ENCODE results near the gene LST1. TPM values are rescaled to one million over a fixed set of nuclear protein-coding genes. Genes with fewer than 3 reads are reported as not detected.

The LST1 gene
- total RNA-seq, 1 experiment from 2014 or later, result not detected

DNA sequence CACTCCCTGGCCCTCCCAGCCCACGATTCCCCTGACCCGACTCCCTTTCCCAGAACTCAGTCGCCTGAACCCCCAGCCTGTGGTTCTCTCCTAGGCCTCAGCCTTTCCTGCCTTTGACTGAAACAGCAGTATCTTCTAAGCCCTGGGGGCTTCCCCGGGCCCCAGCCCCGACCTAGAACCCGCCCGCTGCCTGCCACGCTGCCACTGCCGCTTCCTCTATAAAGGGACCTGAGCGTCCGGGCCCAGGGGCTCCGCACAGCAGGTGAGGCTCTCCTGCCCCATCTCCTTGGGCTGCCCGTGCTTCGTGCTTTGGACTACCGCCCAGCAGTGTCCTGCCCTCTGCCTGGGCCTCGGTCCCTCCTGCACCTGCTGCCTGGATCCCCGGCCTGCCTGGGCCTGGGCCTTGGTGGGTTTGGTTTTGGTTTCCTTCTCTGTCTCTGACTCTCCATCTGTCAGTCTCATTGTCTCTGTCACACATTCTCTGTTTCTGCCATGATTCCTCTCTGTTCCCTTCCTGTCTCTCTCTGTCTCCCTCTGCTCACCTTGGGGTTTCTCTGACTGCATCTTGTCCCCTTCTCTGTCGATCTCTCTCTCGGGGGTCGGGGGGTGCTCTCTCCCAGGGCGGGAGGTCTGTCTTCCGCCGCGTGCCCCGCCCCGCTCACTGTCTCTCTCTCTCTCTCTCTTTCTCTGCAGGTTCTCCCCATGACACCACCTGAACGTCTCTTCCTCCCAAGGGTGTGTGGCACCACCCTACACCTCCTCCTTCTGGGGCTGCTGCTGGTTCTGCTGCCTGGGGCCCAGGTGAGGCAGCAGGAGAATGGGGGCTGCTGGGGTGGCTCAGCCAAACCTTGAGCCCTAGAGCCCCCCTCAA is 13.8 kb upstream of the LST1 start, which contains the start of gene LTA:
Gene LTA (plus strand): TSS at position 249 of the 871 bp plus-strand sequence. CDS start 454 bp downstream, at position 703.
- ChIA-PET CTCF (no interaction called here), POLR2A (ENCODE audit: low non-redundant PET) (no interaction called here)
- TF ChIP-seq EZH2 (IDR thresholded peaks at IDR 0.05; ENCODE audit: borderline replicate concordance, low read depth, low read length, poor library complexity, severe bottlenecking), result no peak
- TF ChIP-seq, protein P1, sequence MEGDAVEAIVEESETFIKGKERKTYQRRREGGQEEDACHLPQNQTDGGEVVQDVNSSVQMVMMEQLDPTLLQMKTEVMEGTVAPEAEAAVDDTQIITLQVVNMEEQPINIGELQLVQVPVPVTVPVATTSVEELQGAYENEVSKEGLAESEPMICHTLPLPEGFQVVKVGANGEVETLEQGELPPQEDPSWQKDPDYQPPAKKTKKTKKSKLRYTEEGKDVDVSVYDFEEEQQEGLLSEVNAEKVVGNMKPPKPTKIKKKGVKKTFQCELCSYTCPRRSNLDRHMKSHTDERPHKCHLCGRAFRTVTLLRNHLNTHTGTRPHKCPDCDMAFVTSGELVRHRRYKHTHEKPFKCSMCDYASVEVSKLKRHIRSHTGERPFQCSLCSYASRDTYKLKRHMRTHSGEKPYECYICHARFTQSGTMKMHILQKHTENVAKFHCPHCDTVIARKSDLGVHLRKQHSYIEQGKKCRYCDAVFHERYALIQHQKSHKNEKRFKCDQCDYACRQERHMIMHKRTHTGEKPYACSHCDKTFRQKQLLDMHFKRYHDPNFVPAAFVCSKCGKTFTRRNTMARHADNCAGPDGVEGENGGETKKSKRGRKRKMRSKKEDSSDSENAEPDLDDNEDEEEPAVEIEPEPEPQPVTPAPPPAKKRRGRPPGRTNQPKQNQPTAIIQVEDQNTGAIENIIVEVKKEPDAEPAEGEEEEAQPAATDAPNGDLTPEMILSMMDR (conservative IDR thresholded peaks at IDR 0.05; ENCODE audit: low read depth, low read length), result no peak
- Histone ChIP-seq H3K27ac (ENCODE audit: low read depth, low read length, poor library complexity, severe bottlenecking) (no peak within 1 kb of the TSS), H3K4me3 (ENCODE audit: low read depth, low read length, poor library complexity, severe bottlenecking) (no peak within 1 kb of the TSS), H3K4me1 (ENCODE audit: insufficient read depth, low read length, poor library complexity, severe bottlenecking) (peaks cover 5% of the 10 kb centered on the region), H3K27me3 (replicated peaks; ENCODE audit: insufficient read depth, low read depth, low read length, poor library complexity) (no peaks in the 10 kb centered on the region), H3K9me3 (ENCODE audit: low read depth, low read length, poor library complexity, severe bottlenecking) (no peaks in the 10 kb centered on the region), H3K36me3 (ENCODE audit: insufficient read depth, low read length, poor library complexity, severe bottlenecking) (no peaks in the 10 kb centered on the region)
- intact Hi-C loops (cut with micrococcal nuclease; ENCODE audit: unreplicated experiment), result no loop called here
- BruUV-seq (replicated peaks), result no TSS peak
- DNase-seq (ENCODE audit: low spot score), result no peak

DNA sequence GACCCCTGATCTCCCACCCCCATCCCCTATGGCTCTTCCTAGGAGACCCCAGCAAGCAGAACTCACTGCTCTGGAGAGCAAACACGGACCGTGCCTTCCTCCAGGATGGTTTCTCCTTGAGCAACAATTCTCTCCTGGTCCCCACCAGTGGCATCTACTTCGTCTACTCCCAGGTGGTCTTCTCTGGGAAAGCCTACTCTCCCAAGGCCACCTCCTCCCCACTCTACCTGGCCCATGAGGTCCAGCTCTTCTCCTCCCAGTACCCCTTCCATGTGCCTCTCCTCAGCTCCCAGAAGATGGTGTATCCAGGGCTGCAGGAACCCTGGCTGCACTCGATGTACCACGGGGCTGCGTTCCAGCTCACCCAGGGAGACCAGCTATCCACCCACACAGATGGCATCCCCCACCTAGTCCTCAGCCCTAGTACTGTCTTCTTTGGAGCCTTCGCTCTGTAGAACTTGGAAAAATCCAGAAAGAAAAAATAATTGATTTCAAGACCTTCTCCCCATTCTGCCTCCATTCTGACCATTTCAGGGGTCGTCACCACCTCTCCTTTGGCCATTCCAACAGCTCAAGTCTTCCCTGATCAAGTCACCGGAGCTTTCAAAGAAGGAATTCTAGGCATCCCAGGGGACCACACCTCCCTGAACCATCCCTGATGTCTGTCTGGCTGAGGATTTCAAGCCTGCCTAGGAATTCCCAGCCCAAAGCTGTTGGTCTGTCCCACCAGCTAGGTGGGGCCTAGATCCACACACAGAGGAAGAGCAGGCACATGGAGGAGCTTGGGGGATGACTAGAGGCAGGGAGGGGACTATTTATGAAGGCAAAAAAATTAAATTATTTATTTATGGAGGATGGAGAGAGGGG is 12.6 kb upstream of the LST1 start:
- Histone ChIP-seq H3K4me3 (ENCODE audit: low read depth, low read length, poor library complexity, severe bottlenecking) (no peak overlapping the region), H3K4me1 (ENCODE audit: insufficient read depth, low read length, poor library complexity, severe bottlenecking) (peaks cover 5% of the 10 kb centered on the region), H3K27me3 (replicated peaks; ENCODE audit: insufficient read depth, low read depth, low read length, poor library complexity) (no peaks in the 10 kb centered on the region), H3K36me3 (ENCODE audit: insufficient read depth, low read length, poor library complexity, severe bottlenecking) (no peaks in the 10 kb centered on the region), H3K9me3 (ENCODE audit: low read depth, low read length, poor library complexity, severe bottlenecking) (no peaks in the 10 kb centered on the region), H3K27ac (ENCODE audit: low read depth, low read length, poor library complexity, severe bottlenecking) (no peak overlapping the region)
- CTCF ChIA-PET, result no interaction called here
- BruUV-seq (replicated peaks), result no TSS peak
- intact Hi-C loops (cut with micrococcal nuclease; ENCODE audit: unreplicated experiment), result no loop called here
- POLR2A ChIA-PET (ENCODE audit: low non-redundant PET), result no interaction called here
- TF ChIP-seq EZH2 (IDR thresholded peaks at IDR 0.05; ENCODE audit: borderline replicate concordance, low read depth, low read length, poor library complexity, severe bottlenecking), result no peak
- TF ChIP-seq, protein P1 (conservative IDR thresholded peaks at IDR 0.05; ENCODE audit: low read depth, low read length), result no peak
- no peak for DNase-seq (ENCODE audit: low spot score)

DNA sequence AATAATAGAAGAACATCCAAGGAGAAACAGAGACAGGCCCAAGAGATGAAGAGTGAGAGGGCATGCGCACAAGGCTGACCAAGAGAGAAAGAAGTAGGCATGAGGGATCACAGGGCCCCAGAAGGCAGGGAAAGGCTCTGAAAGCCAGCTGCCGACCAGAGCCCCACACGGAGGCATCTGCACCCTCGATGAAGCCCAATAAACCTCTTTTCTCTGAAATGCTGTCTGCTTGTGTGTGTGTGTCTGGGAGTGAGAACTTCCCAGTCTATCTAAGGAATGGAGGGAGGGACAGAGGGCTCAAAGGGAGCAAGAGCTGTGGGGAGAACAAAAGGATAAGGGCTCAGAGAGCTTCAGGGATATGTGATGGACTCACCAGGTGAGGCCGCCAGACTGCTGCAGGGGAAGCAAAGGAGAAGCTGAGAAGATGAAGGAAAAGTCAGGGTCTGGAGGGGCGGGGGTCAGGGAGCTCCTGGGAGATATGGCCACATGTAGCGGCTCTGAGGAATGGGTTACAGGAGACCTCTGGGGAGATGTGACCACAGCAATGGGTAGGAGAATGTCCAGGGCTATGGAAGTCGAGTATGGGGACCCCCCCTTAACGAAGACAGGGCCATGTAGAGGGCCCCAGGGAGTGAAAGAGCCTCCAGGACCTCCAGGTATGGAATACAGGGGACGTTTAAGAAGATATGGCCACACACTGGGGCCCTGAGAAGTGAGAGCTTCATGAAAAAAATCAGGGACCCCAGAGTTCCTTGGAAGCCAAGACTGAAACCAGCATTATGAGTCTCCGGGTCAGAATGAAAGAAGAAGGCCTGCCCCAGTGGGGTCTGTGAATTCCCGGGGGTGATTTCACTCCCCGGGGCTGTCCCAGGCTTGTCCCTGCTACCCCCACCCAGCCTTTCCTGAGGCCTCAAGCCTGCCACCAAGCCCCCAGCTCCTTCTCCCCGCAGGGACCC is 11.7 kb upstream of the LST1 start:
- TF ChIP-seq, protein P1 (conservative IDR thresholded peaks at IDR 0.05; ENCODE audit: low read depth, low read length), result no peak
- no peak for TF ChIP-seq EZH2 (IDR thresholded peaks at IDR 0.05; ENCODE audit: borderline replicate concordance, low read depth, low read length, poor library complexity, severe bottlenecking)
- ChIA-PET POLR2A (ENCODE audit: low non-redundant PET) (no interaction called here), CTCF (no interaction called here)
- no peak overlapping the region for H3K27ac ChIP-seq (ENCODE audit: low read depth, low read length, poor library complexity, severe bottlenecking)
- no peaks in the 10 kb centered on the region for H3K27me3 ChIP-seq (replicated peaks; ENCODE audit: insufficient read depth, low read depth, low read length, poor library complexity)
- no peaks in the 10 kb centered on the region for H3K9me3 ChIP-seq (ENCODE audit: low read depth, low read length, poor library complexity, severe bottlenecking)
- no peaks in the 10 kb centered on the region for H3K36me3 ChIP-seq (ENCODE audit: insufficient read depth, low read length, poor library complexity, severe bottlenecking)
- BruUV-seq (replicated peaks), result no TSS peak
- peaks cover 5% of the 10 kb centered on the region for H3K4me1 ChIP-seq (ENCODE audit: insufficient read depth, low read length, poor library complexity, severe bottlenecking)
- intact Hi-C loops (cut with micrococcal nuclease; ENCODE audit: unreplicated experiment), result no loop called here
- no peak for DNase-seq (ENCODE audit: low spot score)
- no peak overlapping the region for H3K4me3 ChIP-seq (ENCODE audit: low read depth, low read length, poor library complexity, severe bottlenecking)

Data from A673 (cell line).